Measurements from ENCODE around the gene NXPE4. TPM values are rescaled to one million over a fixed set of nuclear protein-coding genes. Genes with fewer than 3 reads are reported as not detected.
"Not testable (repeated sequence)": the region's sequence is repeated elsewhere in the genome, so short reads cannot be mapped to it uniquely, and the experiment has no call there.

The NXPE4 gene
- total and polyA plus RNA-seq, 2 donors (not counting 1 experiment from before 2014, with no cell fraction given) = not detected

DNA sequence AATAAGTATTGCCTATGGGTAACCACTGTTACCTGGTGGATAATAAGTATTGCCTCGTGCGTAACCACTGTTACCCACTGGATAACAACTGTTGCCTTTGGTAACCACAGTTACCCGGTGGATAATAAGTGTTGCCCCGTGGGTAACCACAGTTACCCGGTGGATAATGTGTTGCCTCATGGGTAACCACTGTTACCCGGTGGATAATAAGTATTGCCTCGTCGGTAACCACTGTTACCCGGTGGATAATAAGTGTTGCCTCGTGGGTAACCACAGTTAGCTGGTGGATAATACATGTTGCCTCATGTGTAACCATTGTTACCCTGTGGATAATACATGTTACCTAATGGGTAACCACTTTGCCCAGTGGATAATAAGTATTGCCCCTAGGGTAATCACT, 9.8 kb upstream of the NXPE4 start:
- Histone ChIP-seq H3K9me3 (ENCODE audit: control insufficient read depth, insufficient read depth, low read depth, low read length) (no peaks in the 10 kb centered on the region), H3K79me2 (ENCODE audit: control insufficient read depth, insufficient read depth, low read length) (no peaks in the 10 kb centered on the region), H3K27me3 (ENCODE audit: control insufficient read depth, insufficient read depth, low read length) (no peaks in the 10 kb centered on the region), H3K4me2 (ENCODE audit: extremely low read depth, insufficient read depth, low read length) (no peak overlapping the region), H3K27ac (ENCODE audit: insufficient read depth, low read length) (no peak overlapping the region), H3K9ac (ENCODE audit: insufficient read depth, low read length) (no peak overlapping the region), H3K4me1 (ENCODE audit: control insufficient read depth, extremely low read depth, insufficient read depth, low read length) (no peaks in the 10 kb centered on the region), H2AFZ (ENCODE audit: low read length) (no peak overlapping the region), H3K4me3 (replicated peaks in 1 of 4; ENCODE audit: control extremely low read depth in 1 of 4, insufficient read depth in 1 of 4, low read depth in 3 of 4, low read length in 4 of 4) (no peak overlapping the region), H4K20me1 (ENCODE audit: control insufficient read depth, extremely low read depth, insufficient read depth, low read length) (no peaks in the 10 kb centered on the region), H3K36me3 (ENCODE audit: control insufficient read depth, insufficient read depth, low read length) (no peaks in the 10 kb centered on the region)
- no peak for DNase-seq (ENCODE audit: low read depth in 2 of 2)
- TF ChIP-seq EZH2 (IDR thresholded peaks at IDR 0.05; ENCODE audit: low read length, missing control alignments) = no peak
- TF ChIP-seq, protein P1, sequence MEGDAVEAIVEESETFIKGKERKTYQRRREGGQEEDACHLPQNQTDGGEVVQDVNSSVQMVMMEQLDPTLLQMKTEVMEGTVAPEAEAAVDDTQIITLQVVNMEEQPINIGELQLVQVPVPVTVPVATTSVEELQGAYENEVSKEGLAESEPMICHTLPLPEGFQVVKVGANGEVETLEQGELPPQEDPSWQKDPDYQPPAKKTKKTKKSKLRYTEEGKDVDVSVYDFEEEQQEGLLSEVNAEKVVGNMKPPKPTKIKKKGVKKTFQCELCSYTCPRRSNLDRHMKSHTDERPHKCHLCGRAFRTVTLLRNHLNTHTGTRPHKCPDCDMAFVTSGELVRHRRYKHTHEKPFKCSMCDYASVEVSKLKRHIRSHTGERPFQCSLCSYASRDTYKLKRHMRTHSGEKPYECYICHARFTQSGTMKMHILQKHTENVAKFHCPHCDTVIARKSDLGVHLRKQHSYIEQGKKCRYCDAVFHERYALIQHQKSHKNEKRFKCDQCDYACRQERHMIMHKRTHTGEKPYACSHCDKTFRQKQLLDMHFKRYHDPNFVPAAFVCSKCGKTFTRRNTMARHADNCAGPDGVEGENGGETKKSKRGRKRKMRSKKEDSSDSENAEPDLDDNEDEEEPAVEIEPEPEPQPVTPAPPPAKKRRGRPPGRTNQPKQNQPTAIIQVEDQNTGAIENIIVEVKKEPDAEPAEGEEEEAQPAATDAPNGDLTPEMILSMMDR (conservative IDR thresholded peaks at IDR 0.05 in 1 of 2, IDR thresholded peaks at IDR 0.05 in 1 of 2; ENCODE audit: low read depth in 1 of 2, low read length in 2 of 2) = no peak

DNA sequence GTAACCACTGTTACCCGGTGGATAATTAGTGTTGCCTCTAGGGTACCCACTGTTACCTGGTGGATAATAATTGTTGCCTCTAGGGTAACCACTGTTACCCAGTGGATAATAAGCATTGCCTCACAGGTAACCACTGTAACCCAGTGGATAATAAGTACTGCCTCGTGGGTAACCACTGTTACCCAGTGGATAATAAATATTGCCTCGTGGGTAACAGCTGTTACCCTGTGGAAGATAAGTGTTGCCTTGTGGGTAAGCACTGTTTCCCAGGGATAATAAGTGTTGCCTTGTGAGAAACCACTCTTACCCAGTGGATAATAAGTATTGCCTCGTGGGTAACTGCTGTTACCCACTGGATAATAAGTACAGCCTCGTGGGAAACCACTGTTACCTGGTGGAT, 9.3 kb upstream of the NXPE4 start:
- no peaks in the 10 kb centered on the region for H4K20me1 ChIP-seq (ENCODE audit: control insufficient read depth, extremely low read depth, insufficient read depth, low read length)
- H3K4me1 ChIP-seq (ENCODE audit: control insufficient read depth, extremely low read depth, insufficient read depth, low read length) = no peaks in the 10 kb centered on the region
- H3K4me2 ChIP-seq (ENCODE audit: extremely low read depth, insufficient read depth, low read length) = no peak overlapping the region
- H3K79me2 ChIP-seq (ENCODE audit: control insufficient read depth, insufficient read depth, low read length) = no peaks in the 10 kb centered on the region
- TF ChIP-seq, protein P1 (conservative IDR thresholded peaks at IDR 0.05 in 1 of 2, IDR thresholded peaks at IDR 0.05 in 1 of 2; ENCODE audit: low read depth in 1 of 2, low read length in 2 of 2) = no peak
- no peak for TF ChIP-seq EZH2 (IDR thresholded peaks at IDR 0.05; ENCODE audit: low read length, missing control alignments)
- no peak overlapping the region for H3K27ac ChIP-seq (ENCODE audit: insufficient read depth, low read length)
- no peak overlapping the region for H3K4me3 ChIP-seq (replicated peaks in 1 of 4; ENCODE audit: control extremely low read depth in 1 of 4, insufficient read depth in 1 of 4, low read depth in 3 of 4, low read length in 4 of 4)
- no peak overlapping the region for H3K9ac ChIP-seq (ENCODE audit: insufficient read depth, low read length)
- no peaks in the 10 kb centered on the region for H3K36me3 ChIP-seq (ENCODE audit: control insufficient read depth, insufficient read depth, low read length)
- no peak for DNase-seq (ENCODE audit: low read depth in 2 of 2)
- H2AFZ ChIP-seq (ENCODE audit: low read length) = no peak overlapping the region
- H3K27me3 ChIP-seq (ENCODE audit: control insufficient read depth, insufficient read depth, low read length) = no peaks in the 10 kb centered on the region
- no peaks in the 10 kb centered on the region for H3K9me3 ChIP-seq (ENCODE audit: control insufficient read depth, insufficient read depth, low read depth, low read length)

DNA sequence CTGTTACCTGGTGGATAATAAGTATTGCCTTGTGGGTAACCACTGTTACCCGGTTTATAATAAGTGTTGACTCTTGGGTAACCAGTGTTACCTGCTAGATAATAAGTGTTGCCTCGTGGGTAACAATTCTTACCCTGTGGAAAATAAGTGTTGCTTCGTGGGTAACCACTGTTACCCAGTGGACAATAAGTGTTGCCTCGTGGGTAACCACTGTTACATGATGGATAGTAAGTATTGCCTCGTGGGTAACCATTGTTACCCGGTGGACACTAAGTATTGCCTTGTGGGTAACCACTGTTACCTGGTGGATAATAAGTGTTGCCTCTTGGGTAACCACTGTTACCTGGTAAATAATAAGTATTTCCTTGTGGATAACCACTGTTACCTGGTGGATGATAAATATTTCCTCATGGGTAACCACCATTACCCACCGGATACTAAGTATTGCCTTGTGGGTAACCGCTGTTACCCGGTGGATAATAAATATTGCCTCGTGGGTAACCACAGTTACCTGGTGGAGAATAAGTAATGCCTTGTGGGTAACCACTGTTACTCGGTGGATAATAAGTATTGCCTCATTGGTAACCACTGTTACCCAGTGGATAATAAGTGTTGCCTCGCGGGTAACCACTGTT, 8.7 kb upstream of the NXPE4 start:
- no peak overlapping the region for H3K4me3 ChIP-seq (replicated peaks in 1 of 4; ENCODE audit: control extremely low read depth in 1 of 4, insufficient read depth in 1 of 4, low read depth in 3 of 4, low read length in 4 of 4)
- no peak overlapping the region for H3K27ac ChIP-seq (ENCODE audit: insufficient read depth, low read length)
- H3K9ac ChIP-seq (ENCODE audit: insufficient read depth, low read length) = no peak overlapping the region
- DNase-seq (ENCODE audit: low read depth in 2 of 2) = no peak
- H3K27me3 ChIP-seq (ENCODE audit: control insufficient read depth, insufficient read depth, low read length) = no peaks in the 10 kb centered on the region
- no peaks in the 10 kb centered on the region for H3K36me3 ChIP-seq (ENCODE audit: control insufficient read depth, insufficient read depth, low read length)
- TF ChIP-seq, protein P1 (conservative IDR thresholded peaks at IDR 0.05 in 1 of 2, IDR thresholded peaks at IDR 0.05 in 1 of 2; ENCODE audit: low read depth in 1 of 2, low read length in 2 of 2) = no peak
- no peak for TF ChIP-seq EZH2 (IDR thresholded peaks at IDR 0.05; ENCODE audit: low read length, missing control alignments)
- no peaks in the 10 kb centered on the region for H3K9me3 ChIP-seq (ENCODE audit: control insufficient read depth, insufficient read depth, low read depth, low read length)
- no peaks in the 10 kb centered on the region for H3K79me2 ChIP-seq (ENCODE audit: control insufficient read depth, insufficient read depth, low read length)
- no peak overlapping the region for H3K4me2 ChIP-seq (ENCODE audit: extremely low read depth, insufficient read depth, low read length)
- H2AFZ ChIP-seq (ENCODE audit: low read length) = no peak overlapping the region
- H3K4me1 ChIP-seq (ENCODE audit: control insufficient read depth, extremely low read depth, insufficient read depth, low read length) = no peaks in the 10 kb centered on the region
- no peaks in the 10 kb centered on the region for H4K20me1 ChIP-seq (ENCODE audit: control insufficient read depth, extremely low read depth, insufficient read depth, low read length)

DNA sequence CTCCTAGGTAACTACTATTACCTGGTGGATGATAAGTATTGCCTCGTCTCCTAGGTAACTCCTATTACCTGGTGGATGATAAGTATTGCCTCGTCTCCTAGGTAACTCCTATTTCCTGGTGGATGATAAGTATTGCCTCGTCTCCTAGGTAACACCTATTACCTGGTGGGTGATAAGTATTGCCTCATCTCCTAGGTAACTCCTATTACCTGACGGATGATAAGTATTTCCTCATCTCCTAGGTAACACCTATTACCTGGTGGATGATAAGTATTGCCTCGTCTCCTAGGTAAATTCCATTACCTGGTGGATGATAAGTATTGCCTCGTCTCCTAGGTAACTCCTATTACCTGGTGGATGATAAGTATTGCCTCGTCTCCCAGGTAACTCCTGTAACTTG, 7.6 kb upstream of the NXPE4 start:
- H3K4me3 ChIP-seq (replicated peaks in 1 of 4; ENCODE audit: control extremely low read depth in 1 of 4, insufficient read depth in 1 of 4, low read depth in 3 of 4, low read length in 4 of 4); DNase-seq (ENCODE audit: low read depth in 2 of 2); H3K4me1 ChIP-seq (ENCODE audit: control insufficient read depth, extremely low read depth, insufficient read depth, low read length); H4K20me1 ChIP-seq (ENCODE audit: control insufficient read depth, extremely low read depth, insufficient read depth, low read length); H3K4me2 ChIP-seq (ENCODE audit: extremely low read depth, insufficient read depth, low read length); H3K27me3 ChIP-seq (ENCODE audit: control insufficient read depth, insufficient read depth, low read length); H3K9me3 ChIP-seq (ENCODE audit: control insufficient read depth, insufficient read depth, low read depth, low read length); H3K9ac ChIP-seq (ENCODE audit: insufficient read depth, low read length); H3K79me2 ChIP-seq (ENCODE audit: control insufficient read depth, insufficient read depth, low read length); H3K27ac ChIP-seq (ENCODE audit: insufficient read depth, low read length); H2AFZ ChIP-seq (ENCODE audit: low read length); H3K36me3 ChIP-seq (ENCODE audit: control insufficient read depth, insufficient read depth, low read length): not testable (repeated sequence)

Data from fibroblast of lung (primary cell).